Keratinocyte (primary cell): Measurements from ENCODE around the gene DNAJC7.

ENCODE experiments used
- EZH2 ChIP-seq: IDR thresholded peaks from one replicate; pipeline ENCODE4 v1.6.1; 2012; ENCODE audit warnings: inconsistent platforms, mild to moderate bottlenecking, low read length, moderate library complexity
- TF ChIP-seq, protein P1 (sequence below), 3 experiments: IDR thresholded peaks in 1 of 3; conservative IDR thresholded peaks in 1 of 3; optimal IDR thresholded peaks in 1 of 3; 2 replicates in 2 of 3; 3 replicates in 1 of 3; pipeline versions ENCODE3 to v1.5.1; 2011; ENCODE audit warnings: low read length in 3 of 3, mild to moderate bottlenecking in 3 of 3, moderate library complexity in 2 of 3, control low read depth in 1 of 3, inconsistent platforms in 1 of 3; ENCODE audit not compliant: insufficient read depth in 2 of 3; ENCODE audit errors: extremely low read depth in 1 of 3

GRCh38 chr17:41970901-41971331 is 46.3 kb downstream of the DNAJC7 start:
- TF ChIP-seq EZH2: no peak
- TF ChIP-seq, protein P1, sequence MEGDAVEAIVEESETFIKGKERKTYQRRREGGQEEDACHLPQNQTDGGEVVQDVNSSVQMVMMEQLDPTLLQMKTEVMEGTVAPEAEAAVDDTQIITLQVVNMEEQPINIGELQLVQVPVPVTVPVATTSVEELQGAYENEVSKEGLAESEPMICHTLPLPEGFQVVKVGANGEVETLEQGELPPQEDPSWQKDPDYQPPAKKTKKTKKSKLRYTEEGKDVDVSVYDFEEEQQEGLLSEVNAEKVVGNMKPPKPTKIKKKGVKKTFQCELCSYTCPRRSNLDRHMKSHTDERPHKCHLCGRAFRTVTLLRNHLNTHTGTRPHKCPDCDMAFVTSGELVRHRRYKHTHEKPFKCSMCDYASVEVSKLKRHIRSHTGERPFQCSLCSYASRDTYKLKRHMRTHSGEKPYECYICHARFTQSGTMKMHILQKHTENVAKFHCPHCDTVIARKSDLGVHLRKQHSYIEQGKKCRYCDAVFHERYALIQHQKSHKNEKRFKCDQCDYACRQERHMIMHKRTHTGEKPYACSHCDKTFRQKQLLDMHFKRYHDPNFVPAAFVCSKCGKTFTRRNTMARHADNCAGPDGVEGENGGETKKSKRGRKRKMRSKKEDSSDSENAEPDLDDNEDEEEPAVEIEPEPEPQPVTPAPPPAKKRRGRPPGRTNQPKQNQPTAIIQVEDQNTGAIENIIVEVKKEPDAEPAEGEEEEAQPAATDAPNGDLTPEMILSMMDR (optimal IDR thresholded peaks at IDR 0.05 in 1 of 3, IDR thresholded peaks at IDR 0.05 in 1 of 3, conservative IDR thresholded peaks at IDR 0.05 in 1 of 3; ENCODE audit: extremely low read depth in 1 of 3, insufficient read depth in 2 of 3, low read length in 3 of 3): no peak
